ENCODE results near the gene CTSO.

DNA sequence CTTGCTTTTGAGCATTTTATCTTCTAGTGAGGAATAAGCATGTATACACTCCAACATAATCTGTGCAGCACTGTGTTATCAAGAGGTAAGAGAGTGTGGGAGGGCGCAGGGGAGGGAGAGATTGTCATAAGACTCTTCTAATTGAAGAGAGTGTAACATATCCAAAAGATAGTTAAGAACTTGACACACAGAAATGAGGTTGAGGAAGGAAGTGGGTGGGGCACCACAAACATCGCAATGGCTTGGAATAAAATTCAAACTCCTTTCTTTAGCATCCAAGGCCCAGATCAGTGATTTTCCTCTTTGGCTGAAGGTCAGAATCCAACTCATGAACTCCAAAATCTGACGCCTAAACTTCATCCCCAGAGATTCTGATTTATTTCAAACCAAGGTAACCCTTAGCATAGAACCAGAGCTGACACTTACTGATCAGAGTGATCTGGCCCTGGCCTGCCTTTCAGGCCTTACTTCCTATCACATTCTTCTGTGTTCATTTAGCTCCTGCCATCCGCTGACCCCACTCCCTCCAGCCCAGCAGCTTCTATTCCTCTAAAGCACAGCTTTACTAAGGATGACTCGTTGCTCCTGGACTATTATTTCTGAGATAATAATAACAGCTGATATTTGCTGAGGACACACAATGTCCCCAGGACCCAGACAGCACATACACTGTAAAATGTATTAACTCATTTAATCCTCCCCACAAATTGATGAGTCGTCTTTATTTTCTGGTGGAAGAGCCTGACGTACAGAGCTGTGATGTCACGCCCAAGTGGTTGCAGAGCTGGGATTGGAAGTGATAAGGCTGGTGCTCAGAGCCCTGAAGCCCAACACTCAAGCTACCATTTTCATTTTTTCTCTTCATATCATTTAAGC lies 10.6 kb upstream of the CTSO start:
- TF ChIP-seq, protein P1, sequence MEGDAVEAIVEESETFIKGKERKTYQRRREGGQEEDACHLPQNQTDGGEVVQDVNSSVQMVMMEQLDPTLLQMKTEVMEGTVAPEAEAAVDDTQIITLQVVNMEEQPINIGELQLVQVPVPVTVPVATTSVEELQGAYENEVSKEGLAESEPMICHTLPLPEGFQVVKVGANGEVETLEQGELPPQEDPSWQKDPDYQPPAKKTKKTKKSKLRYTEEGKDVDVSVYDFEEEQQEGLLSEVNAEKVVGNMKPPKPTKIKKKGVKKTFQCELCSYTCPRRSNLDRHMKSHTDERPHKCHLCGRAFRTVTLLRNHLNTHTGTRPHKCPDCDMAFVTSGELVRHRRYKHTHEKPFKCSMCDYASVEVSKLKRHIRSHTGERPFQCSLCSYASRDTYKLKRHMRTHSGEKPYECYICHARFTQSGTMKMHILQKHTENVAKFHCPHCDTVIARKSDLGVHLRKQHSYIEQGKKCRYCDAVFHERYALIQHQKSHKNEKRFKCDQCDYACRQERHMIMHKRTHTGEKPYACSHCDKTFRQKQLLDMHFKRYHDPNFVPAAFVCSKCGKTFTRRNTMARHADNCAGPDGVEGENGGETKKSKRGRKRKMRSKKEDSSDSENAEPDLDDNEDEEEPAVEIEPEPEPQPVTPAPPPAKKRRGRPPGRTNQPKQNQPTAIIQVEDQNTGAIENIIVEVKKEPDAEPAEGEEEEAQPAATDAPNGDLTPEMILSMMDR (IDR thresholded peaks at IDR 0.05), result no peak
- no peak for TF ChIP-seq POLR2A (IDR thresholded peaks at IDR 0.05)
- no peak for TF ChIP-seq POLR2AphosphoS5 (IDR thresholded peaks at IDR 0.05; ENCODE audit: insufficient read depth in 1 of 2, low read depth in 1 of 2)
